Right cardiac atrium (tissue), 5 donors: ENCODE data around the gene CHMP4B. TPM values are rescaled to one million over a fixed set of nuclear protein-coding genes. Genes with fewer than 3 reads are reported as not detected.

Experiments used
- ATAC-seq, 2 donors: fragments of 200-7000 bp; cut with Tn5 transposase; one replicate each; pipeline versions ENCODE4 v1.8.0 to v1.9.1; 2020; ENCODE audit warnings: moderate library complexity in 2 of 2, mild to moderate bottlenecking in 1 of 2
- DNase-seq, 3 donors: peaks; one replicate each; pipeline ENCODE4 v3.0.0-alpha.2; 2020
- H3K27ac ChIP-seq: one replicate; pipeline ENCODE4 v1.5.1; 2013; ENCODE audit warnings: mild to moderate bottlenecking, low read length, control low read depth, moderate library complexity
- H3K27me3 ChIP-seq: one replicate; pipeline ENCODE4 v1.6.1; 2013; ENCODE audit not compliant: control insufficient read depth, insufficient read depth
- H3K4me1 ChIP-seq: one replicate; pipeline ENCODE4 v1.6.1; 2013; ENCODE audit warnings: low read length; ENCODE audit not compliant: control insufficient read depth, insufficient read depth
- H3K4me3 ChIP-seq: one replicate; pipeline ENCODE4 v1.5.1; 2013; ENCODE audit warnings: low read length, control low read depth
- H3K9me3 ChIP-seq: one replicate; pipeline ENCODE4 v1.6.1; 2013; ENCODE audit warnings: low read length; ENCODE audit not compliant: control insufficient read depth
- WGBS: extraction: QIAGEN DNeasy Blood & Tissue Kit; methylation state at CpG from one replicate; pipeline ENCODE4 v1.1.7; 2013; 5-methylcytosine and 5-hydroxymethylcytosine counted together
- intact Hi-C, 4 donors: fragments of 100-400 bp; cut with DNase I; formaldehyde crosslinking; loops; one replicate each; pipeline versions ENCODE4 v1.11.0 to v1.14.0; 2022 to 2023
- polyA plus RNA-seq: library from polyadenylated mRNA; stranded (reverse); fragments of 200-250 nt; gene quantifications from one replicate; pipeline ENCODE4 v1.2.3, GENCODE V29; 2013
- total RNA-seq, 4 donors: library from RNA; stranded (reverse); fragmentation: NEBNext Ultra II Directional; extraction: Animal tissue kit (Norgen Biotek cat#: 25700); gene quantifications; one replicate each; pipeline ENCODE4 v1.2.1, GENCODE V29; 2021
- donor health status: healthy with polysubstance abuse.
- donor health status: DM: no; HTN: yes; CAD: no.
- donor health status: DM: no; HTN: no; CAD: no.
- donor health status: DM: no; HTN: yes; CAD: no; lungs with severe emphysema.
- donor health status: DM: yes; HTN: yes; CAD: no.

CHMP4B gene
- total and polyA plus RNA-seq, 5 donors, result 88.3 to 126 (median 91.9) TPM

DNA sequence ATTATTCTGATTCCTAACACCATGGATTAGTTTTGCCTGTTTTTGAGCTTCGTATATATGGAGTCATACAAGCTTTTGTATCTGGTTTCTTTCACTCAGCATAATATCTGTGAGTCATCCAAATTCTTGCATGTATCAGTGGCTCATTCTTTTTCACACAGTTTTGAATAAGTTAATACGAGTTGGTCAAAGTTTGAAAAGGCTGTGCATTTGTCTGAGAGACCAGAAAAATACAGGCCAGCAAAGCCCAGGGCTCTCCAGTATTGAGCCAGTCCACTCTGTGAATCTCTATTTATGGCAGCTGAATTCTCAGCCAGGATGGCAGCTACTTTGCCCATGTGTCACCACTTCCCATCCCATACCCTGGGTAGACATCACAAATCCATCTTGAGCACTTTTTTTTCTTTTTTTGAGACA is 7.2 kb upstream of the CHMP4B start:
- Histone ChIP-seq H3K4me3 (no peak overlapping the region), H3K9me3 (no peaks in the 10 kb centered on the region), H3K27ac (no peak overlapping the region), H3K27me3 (no peaks in the 10 kb centered on the region), H3K4me1 (no peaks in the 10 kb centered on the region)
- DNase-seq (no peak), ATAC-seq (peak; percentile 45 to 49)
- intact Hi-C loops, result no loop called here
- WGBS, result 65% methylated on average over 2 of the region's 2 CpGs

DNA sequence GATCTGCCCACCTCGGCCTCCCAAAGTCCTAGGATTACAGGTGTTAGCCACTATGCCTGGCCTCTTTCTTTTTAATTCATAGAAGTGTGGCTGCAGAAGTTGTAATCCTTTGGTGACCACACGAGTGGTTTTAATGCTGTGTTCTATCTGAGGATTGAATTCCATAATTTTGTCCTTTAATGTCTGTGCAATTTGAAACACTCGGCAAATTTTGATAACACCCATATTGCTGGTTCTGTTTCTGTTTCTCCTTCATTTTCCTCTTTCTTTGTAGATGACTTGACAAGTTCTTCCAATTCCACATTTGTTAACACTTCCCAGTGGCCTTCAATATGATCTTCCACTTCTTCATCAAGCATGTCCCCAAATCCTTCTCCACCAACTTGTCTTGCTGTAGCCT is 2.8 kb upstream of the CHMP4B start:
- ATAC-seq (no peak), DNase-seq (no peak)
- Histone ChIP-seq H3K9me3 (no peaks in the 10 kb centered on the region), H3K4me3 (no peak overlapping the region), H3K27ac (no peak overlapping the region), H3K4me1 (peaks cover 5% of the 10 kb centered on the region), H3K27me3 (no peaks in the 10 kb centered on the region)
- intact Hi-C loops, result no loop called here
- 91% methylated on average over 3 of the region's 3 CpGs for WGBS

DNA sequence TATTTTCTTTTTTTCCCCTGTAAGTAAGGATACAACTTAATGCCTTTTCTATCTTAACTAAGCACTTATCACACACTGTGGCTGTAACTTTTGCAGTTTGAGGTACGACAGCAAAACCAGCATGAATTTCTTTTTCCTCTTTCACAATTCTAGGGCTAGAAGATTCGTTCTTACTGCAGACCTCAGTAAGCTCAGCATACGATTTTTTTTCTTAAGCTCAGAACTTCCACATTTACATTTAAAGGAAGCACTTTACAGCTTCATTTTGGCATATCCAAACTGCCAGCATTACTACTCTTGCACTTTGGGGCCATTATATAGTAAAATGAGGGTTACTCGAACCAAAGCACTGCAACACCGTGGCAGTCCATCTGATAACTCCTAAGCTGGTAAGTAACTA is 889 bp upstream of the CHMP4B start:
- WGBS, result 46% methylated on average over 5 of the region's 5 CpGs
- no peak for ATAC-seq
- Histone ChIP-seq H3K27ac (no peak overlapping the region), H3K27me3 (no peaks in the 10 kb centered on the region), H3K9me3 (no peaks in the 10 kb centered on the region), H3K4me3 (no peak overlapping the region), H3K4me1 (peaks cover 11% of the 10 kb centered on the region)
- intact Hi-C loops, result no loop called here
- DNase-seq, result no peak

DNA sequence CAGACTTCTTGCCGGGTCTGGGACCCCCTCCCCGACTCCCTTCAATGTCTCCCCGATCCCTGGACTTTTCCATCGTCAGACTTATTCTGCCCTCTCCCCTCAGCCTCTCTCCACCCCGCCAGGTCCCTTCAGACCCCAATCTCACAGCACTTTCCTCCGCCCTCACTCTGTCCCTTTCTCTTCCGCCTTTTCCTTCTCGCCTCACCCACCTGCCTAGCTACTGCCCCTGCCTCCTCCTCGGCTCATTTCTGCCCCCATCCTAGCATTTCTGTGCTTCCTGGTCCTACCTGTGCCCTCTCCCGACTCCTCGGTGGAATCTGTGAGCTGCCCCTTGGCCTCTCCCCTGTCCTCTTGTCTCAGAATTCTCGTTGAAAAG is 616 bp downstream of the CHMP4B start:
- Histone ChIP-seq H3K27me3 (no peaks in the 10 kb centered on the region), H3K9me3 (no peaks in the 10 kb centered on the region), H3K27ac (peak overlapping the region; percentile 95), H3K4me1 (peaks cover 11% of the 10 kb centered on the region), H3K4me3 (peak overlapping the region; percentile 92)
- under 1% methylated on average over 12 of the region's 12 CpGs for WGBS
- DNase-seq, result no peak
- intact Hi-C loops, result no loop called here
- ATAC-seq, result peak; percentile 2 to 3

DNA sequence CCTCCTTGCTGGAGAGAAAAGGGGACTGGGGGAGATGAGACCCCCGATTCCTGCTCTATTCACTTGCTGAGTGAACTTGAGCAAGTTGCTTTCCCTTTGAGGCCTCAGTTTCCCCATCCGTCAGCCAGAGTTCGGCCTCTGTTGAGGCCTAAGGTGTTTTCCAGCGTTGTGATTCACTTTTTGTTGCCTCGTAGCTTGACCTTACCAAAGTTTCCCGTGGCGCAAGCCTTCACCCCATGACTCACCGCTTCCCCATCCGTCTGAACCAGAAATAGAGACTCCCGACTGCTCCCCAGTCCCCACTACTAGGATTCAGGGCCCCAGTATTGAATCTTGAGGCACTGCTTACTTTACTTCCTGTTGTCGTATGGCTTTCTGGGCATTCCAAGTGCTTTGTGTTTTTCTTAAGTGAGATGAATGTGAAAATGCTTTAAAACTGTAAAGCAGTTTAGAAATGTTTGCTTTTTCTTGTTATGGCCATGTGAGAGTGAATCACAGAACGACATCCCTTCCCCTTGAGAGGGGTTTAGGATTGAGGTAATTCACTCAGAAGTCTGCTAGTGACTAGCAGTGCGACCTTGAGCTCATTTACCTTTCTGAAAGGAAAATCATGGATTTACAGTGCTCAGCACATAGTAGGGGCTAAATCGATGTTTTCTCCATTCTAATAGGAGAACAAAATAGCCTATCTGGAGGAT is 1.2 kb downstream of the CHMP4B start:
- no peaks in the 10 kb centered on the region for H3K9me3 ChIP-seq
- 7% methylated on average over 14 of the region's 14 CpGs for WGBS
- peak overlapping the region; percentile 92 for H3K4me3 ChIP-seq
- ATAC-seq, result peak; percentile 22 to 66
- DNase-seq, result peak in 2 of 3 donors; percentile 66 to 80
- no peaks in the 10 kb centered on the region for H3K27me3 ChIP-seq
- peak overlapping the region; percentile 95 for H3K27ac ChIP-seq
- intact Hi-C loops, result no loop called here
- peaks cover 15% of the 10 kb centered on the region for H3K4me1 ChIP-seq

DNA sequence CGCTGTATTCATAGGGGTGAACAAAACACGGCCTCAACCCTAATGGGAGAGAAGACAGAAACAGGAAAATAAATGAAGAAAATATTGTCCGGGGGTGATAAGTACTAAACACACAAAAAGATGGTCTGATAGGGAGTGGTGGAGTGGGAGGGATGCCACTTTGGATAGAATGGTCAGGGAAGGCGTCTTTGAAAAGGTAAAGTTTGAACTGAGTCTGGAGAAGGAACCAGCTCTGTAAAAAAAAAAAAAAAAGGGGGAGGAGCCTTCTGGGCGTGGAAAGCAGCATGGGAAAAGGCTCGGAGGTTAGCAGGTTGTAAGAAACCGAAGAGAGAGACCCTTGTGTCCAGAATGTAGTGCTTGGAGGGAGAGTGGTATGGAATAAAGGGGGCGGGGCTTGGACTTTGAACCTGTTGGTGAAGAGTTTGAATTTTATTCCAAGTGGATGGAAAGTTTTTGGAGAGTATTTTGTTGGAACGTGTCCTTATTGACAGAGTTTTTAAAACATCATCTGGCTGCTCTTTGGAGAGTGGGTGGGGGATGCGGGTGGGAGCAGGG is 1.8 kb downstream of the CHMP4B start:
- DNase-seq (no peak), ATAC-seq (no peak)
- intact Hi-C loops, result no loop called here
- Histone ChIP-seq H3K4me1 (peaks cover 18% of the 10 kb centered on the region), H3K27ac (no peak overlapping the region), H3K27me3 (no peaks in the 10 kb centered on the region), H3K9me3 (no peaks in the 10 kb centered on the region), H3K4me3 (peak overlapping the region; percentile 92)
- WGBS, result 33% methylated on average over 10 of the region's 10 CpGs

DNA sequence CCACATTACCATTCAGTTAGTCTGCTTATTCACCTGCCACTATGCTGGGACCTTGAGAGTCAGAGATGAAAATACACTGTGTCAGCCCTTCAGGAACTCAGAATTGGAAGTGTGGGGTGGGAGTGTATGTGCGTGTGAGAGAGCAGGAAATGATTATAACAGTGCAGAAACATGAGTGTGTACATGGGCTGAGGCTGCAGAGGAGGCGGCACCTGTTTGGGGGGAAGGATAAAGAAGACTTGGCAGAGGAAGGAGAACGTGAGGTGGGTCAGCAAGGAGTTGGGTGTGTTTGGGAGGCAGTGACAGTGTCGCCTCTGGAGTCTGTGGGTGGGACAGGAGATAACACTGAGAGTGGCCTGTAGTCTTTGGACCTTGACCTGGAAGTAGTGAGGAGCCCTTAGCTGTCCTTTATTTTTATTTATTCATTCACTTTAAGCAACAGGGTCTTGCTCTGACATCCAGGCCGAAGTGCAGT is 3.1 kb downstream of the CHMP4B start:
- H3K9me3 ChIP-seq, result no peaks in the 10 kb centered on the region
- DNase-seq, result no peak
- no peaks in the 10 kb centered on the region for H3K27me3 ChIP-seq
- 54% methylated on average over 5 of the region's 5 CpGs for WGBS
- peaks cover 24% of the 10 kb centered on the region for H3K4me1 ChIP-seq
- ATAC-seq, result no peak
- intact Hi-C loops, result no loop called here
- no peak overlapping the region for H3K4me3 ChIP-seq
- no peak overlapping the region for H3K27ac ChIP-seq

DNA sequence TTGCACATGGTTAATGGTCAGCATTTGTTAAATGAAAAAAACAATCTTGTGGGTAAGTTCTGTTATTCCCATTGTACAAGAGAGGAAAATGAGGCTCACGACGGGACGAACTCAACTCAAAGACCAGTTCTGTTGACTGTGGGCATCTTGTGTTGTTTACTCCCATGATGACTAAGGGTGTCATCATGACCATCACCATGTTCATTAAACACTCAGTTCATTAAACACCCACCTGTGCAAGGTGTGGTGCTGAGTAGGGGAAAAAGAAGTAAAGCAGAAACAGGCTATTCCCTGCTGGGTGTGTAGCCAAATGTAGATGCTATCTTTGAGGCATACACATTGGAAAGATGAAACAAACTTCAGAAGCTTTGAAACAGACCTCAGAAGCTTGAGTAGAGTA is 4.5 kb downstream of the CHMP4B start:
- Histone ChIP-seq H3K4me3 (no peak overlapping the region), H3K27ac (no peak overlapping the region), H3K27me3 (no peaks in the 10 kb centered on the region), H3K9me3 (no peaks in the 10 kb centered on the region), H3K4me1 (peaks cover 26% of the 10 kb centered on the region)
- ATAC-seq (no peak), DNase-seq (no peak)
- WGBS, result 97% methylated on average over 3 of the region's 3 CpGs
- intact Hi-C loops, result no loop called here

DNA sequence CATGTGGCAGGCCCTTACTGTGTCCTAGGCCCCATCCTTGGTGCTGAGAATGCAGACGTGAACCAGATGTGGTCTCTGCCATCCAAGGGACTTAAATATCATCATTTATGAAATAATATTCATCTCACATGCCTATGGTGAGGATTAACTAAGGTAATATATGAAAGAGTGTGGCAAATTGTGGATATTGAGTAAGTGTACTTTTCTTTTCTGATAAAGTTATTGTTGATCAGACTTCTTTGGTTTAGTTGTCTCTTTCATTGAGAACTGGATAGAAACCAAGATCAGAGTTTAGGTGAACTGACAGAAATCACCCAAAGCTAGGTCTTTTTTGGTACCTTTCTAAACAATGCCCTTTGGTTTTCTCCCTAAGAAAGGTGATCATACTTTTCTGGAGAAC is 5.0 kb downstream of the CHMP4B start:
- 82% methylated on average over 1 of the region's 1 CpG for WGBS
- DNase-seq, result no peak
- no peak overlapping the region for H3K4me3 ChIP-seq
- H3K27ac ChIP-seq, result no peak overlapping the region
- no peaks in the 10 kb centered on the region for H3K27me3 ChIP-seq
- no peak for ATAC-seq
- intact Hi-C loops, result no loop called here
- H3K4me1 ChIP-seq, result peaks cover 26% of the 10 kb centered on the region
- H3K9me3 ChIP-seq, result no peaks in the 10 kb centered on the region

DNA sequence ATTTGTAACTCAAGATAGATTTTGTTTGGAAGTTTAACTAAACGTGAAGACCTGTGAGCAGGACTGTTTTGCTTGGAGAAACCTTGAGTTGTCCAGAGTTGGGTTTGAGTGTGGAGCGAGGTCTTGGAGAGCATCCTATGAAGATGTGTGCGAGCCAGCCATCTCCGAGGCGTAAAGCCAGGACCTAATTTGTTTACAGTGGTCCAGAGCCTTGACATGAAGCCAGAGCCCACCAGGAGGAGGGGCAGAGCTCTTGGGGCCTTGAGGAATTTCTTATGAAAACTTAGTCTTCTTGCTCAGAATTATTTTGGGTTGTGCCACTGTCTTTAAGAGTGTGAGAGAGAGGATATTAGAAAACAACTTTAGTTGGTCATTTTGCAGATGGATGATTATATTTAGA is 6.3 kb downstream of the CHMP4B start:
- Histone ChIP-seq H3K4me1 (peaks cover 26% of the 10 kb centered on the region), H3K27ac (no peak overlapping the region), H3K27me3 (no peaks in the 10 kb centered on the region), H3K9me3 (no peaks in the 10 kb centered on the region), H3K4me3 (no peak overlapping the region)
- 59% methylated on average over 5 of the region's 5 CpGs for WGBS
- ATAC-seq (no peak), DNase-seq (no peak)
- intact Hi-C loops, result no loop called here

DNA sequence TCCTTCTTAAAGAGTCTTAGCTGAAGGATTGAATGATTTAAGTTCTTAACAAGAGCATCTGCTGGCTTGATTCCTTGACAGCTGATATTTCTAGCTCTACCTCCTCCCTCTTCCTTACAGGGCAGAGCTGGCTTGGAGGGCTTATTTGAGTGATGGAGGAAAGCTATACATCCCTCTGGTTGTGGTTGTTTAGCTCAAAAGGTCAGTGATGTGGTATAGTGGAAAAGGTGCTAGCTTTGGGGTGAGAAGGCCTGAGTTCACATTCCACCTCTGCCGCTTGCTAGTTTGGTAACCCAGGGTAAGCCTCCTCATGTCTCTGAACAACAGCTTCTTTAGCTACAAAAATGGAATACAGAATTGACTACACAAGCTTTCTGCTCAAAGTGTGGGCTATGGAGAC is 8.3 kb downstream of the CHMP4B start:
- DNase-seq (no peak), ATAC-seq (no peak)
- H3K27ac ChIP-seq, result no peak overlapping the region
- H3K27me3 ChIP-seq, result no peaks in the 10 kb centered on the region
- H3K4me3 ChIP-seq, result no peak overlapping the region
- 98% methylated on average over 1 of the region's 1 CpG for WGBS
- H3K4me1 ChIP-seq, result peaks cover 20% of the 10 kb centered on the region
- no peaks in the 10 kb centered on the region for H3K9me3 ChIP-seq
- intact Hi-C loops, result no loop called here
